EL (cell line): Measurements from ENCODE around the gene CLIP4.
"Not testable (repeated sequence)": the region's sequence is repeated elsewhere in the genome, so short reads cannot be mapped to it uniquely, and the experiment has no call there.

Experiments
- DNase-seq: peaks from one replicate; pipeline ENCODE4 v3.0.0-alpha.2; 2016

The CLIP4 gene

DNA sequence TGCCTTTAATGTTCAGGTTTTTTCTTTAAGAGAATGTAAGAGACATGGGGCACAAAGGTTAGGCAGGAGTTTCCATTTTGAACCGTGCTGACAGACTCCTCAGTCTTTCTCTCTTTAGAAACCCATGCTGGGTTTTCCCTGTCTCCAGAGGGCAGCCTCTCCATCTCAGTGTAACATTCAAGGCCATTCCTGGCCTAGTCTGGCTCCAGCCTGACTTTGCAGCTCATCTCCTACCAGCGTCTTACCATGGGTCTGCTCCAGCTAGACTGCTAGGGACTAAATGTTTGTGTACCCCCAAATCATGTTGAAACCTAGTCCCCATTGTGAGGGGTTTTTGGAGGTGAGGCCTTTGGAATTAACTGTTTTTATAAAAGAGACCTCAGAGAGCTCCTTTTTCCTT, 9.8 kb upstream of the CLIP4 start:
- DNase-seq, result no peak

DNA sequence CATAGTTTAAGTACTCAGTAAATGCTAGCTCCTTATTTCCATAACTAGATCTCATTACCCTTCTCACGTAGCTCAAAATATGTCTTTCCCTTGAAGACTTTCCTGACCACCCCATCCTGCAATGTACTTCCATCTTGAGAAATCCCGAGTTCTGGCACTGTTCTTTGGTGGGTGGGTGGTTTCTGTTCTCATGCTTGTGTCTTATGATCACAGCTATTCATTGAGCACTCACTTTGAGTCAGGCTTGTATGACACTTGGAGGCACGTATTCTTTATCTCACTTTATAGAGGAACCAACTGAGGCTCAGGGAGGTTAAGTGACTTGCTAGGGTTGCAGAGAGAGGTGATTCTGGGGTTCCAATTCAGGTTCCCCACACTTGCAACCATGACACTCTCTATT, 9.0 kb upstream of the CLIP4 start:
- no peak for DNase-seq

DNA sequence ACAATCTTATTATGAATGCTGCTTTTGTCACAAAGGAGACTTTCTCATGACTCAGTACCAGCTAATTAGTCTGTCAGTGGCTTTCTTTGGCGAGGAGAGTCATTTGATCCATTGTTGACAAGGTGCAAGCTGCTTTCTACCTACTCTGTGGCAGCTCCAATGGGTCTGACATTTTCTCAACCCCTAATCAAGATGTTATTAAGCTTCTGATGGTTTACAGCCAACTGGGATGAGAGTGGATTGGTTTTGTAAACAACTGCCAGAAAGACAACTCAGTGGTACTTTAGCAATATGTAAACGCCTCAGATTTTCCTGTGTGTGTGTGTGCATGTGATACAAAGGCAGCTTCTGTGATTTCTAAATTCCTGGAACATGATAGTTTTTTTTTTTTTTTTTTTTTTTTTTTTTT, 8.2 kb upstream of the CLIP4 start:
- DNase-seq, result no peak

DNA sequence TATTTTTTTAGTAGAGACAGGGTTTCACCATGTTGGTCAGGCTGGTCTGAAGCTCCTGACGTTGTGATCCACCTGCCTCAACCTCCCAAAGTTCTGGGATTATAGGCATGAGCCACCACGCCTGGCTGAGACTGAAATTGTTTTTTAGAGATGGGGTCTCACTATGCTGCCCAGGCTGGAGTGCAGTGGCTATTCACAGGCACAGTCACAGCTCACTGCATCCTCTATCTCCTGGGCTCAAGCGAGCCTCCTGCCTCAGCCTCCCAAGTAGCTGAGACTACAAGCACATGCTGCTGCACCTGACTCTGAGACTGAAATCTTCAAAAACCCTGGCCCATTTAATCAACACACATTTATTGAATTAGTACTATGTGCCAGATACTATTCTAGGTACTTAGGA, 7.7 kb upstream of the CLIP4 start:
- not testable (repeated sequence) for DNase-seq

DNA sequence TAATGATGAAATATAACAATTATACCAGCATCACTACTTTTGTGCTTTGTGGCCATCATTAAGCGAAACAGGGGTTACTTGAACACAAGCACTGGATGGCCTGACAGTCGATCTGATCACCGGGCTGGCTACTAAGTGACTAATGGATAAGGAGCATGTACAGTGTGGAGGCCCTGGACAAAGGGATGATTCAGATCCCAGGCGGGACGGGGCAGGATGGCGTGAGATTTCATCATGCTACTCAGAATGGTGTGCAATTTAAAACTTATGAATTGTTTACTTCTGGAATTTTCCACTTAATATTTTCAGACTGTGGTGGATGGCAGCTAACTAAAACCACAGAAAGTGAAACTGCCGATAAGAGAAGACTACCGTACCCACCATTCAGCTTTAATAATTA, 7.0 kb upstream of the CLIP4 start:
- peak; percentile 95 for DNase-seq

DNA sequence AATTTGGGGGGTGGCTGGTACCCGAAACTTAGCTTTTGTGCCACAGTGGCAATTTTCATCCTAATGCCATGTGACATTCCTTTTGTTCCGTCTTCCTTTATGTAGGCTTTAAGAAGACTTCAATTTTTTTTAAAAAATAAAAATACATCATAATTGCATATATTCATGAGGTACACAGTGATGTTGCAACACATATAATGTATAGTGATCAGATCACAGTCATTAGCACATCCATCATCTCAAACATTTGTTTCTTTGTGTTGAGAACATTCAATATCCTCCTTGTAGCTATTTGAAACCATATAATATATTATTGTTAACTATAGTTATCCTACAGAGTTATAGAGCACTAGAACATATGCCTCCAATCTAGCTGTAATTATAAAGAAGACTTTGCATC, 6.0 kb upstream of the CLIP4 start:
- no peak for DNase-seq

DNA sequence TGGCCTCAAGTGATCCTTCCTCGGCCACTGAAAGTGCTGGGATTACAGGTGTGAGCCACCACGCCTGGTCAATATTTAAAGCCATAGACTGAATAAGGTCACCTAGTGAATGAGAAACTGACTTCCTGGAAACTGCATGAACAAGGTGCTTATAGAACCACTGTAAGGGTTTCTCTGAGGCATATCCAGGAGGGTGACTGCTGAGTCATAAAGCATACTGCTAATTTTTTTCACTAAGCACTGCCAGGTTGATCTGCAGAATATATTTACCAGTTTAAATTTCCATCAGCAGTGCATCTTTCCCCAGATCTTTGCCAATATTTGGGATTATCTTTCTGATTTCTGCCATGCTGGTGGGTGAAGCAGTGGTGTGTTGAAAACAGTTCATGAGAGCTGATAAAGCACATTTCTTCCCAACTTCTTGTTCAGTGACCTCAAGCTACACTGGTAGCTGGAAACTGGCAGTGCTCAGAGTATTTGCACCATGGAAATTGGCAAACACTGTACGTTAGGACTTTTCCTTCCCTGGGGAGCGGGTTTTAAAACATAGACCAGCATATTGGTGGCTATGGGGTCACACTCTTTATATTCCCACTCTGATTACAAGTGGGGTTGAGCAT, 4.2 kb upstream of the CLIP4 start:
- DNase-seq, result no peak

DNA sequence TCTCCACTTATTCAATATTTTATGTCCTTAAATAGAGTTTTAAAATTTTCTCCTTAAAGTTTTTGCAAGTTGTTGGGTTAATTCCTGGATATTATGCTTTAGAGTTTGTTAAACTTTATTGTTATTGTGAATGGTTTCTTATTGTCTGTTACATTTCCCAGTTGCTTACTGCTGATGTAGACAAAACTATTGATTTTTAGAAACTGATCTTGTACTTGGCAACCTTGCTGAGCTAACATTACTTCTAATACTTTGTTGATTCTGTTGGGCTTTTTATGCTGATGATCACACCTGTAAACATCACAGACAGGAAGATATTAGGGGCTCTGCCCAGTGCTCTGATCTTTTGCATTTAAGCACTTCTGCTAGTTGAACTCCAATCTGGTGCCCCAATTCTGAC, 2.8 kb upstream of the CLIP4 start:
- DNase-seq, result no peak

DNA sequence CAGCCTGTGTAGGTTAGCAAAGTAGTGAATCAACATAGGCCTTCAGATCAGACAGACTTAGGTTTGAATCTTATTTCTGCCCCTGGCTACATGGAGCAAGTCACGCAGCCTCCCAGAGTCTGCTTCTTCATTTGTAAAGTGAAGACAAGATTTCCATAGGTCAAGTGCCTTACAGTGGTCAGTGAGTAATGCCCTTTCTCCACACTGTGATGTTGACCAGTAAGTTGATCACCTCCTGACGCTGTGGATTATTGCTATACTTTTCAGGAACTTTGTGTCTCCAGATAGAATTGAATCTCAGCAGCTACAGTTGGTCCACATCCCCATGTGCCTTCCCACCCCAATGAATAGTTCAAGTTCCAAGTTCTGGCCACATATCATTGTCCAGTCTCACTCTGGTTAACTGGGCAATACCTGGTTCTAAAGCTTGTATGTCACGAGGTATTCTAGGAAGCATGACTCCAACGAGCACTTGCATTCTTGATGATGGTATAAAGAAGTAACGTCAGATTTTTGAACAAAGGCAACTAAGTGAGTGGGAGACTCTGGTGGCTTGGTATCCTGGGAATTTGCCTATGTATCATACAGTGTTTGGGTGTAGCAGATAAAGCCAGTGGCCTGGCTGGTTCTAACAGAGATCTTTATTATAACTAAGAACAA, 2.1 kb upstream of the CLIP4 start:
- DNase-seq, result peak; percentile 53

DNA sequence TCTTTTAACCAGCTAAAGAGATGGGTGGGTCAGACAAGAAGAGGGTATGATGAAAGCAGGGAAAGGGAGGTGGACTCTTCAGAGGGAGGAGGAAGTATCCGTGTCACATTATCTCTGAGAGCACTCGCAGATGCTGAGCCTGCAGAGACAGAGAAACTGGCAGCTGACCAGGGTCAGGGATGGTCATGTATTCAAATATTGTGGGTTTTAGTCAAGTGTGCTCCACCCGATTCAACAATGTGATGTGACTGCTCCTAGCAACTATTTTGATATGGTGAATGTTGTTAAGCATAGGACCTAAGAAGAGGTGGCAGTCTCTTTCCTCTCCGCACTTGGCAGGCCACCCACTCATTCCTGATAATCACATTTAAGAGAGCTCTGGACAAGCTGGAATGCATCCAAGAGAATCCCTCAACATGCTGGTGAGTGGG, 1.3 kb upstream of the CLIP4 start:
- DNase-seq, result peak; percentile 87

DNA sequence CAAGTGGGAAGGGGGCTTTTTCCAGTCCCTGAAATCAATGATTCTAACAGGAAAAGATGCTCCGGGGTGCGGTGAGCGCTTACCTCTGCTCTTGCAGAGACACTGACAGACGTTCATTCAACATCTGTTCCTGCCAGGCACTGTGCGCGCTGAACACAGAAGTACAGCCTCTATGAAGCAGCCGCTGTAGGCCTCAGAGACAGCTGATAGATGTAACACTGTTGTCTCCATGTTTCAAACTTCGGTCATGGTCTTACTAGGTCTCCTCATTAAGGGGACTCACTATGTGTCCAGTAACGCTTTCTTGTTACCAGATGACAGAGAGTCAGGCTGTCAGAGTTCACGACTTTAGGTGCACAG, 649 bp upstream of the CLIP4 start:
- no peak for DNase-seq

DNA sequence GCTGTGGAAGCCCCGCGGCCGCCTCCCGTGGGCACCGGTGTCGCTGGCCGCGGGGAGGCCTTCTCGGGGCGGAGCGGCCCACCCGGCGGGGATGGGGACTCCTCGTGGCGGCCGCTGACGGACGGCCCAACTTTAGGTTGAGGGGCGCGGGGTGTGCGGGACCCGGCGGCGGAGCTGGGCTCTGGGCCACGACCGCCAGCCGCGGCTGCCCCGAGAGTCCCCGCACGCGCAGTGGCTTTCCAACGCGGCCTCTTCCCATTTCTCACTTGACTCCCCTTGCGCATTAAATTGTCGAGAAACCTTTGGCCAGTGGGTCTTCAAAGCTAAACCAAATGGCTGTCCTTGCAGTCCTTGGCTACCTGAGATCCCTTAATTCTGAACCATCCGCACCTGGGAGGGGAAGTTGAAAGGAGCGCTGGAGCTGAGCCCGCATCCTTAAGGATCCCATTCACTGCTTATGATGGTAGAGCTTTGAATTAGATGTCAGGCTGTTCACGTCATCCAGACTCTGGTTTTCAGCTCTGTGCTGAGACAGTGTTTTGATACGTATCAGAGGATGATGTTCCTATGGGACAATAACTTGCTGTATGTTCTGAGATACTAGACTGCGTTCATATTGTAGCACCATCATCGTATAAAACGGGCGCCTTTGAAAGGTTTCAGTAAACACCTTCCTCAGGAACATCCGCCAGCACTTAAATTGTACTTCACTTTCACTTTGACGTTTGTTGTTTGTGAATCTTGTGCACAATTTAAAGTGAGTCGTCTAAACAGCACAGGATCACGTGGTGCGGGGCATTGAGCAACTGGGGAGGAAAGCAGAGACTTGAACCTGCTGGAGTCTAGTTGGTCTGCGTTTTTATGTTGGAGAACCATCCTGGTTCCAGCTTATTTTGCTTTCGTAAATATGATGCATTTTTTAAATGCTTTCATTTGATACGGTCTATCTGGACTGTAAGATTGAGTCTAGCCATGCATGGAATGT, 874 bp downstream of the CLIP4 start:
- DNase-seq, result peak; percentile 80

DNA sequence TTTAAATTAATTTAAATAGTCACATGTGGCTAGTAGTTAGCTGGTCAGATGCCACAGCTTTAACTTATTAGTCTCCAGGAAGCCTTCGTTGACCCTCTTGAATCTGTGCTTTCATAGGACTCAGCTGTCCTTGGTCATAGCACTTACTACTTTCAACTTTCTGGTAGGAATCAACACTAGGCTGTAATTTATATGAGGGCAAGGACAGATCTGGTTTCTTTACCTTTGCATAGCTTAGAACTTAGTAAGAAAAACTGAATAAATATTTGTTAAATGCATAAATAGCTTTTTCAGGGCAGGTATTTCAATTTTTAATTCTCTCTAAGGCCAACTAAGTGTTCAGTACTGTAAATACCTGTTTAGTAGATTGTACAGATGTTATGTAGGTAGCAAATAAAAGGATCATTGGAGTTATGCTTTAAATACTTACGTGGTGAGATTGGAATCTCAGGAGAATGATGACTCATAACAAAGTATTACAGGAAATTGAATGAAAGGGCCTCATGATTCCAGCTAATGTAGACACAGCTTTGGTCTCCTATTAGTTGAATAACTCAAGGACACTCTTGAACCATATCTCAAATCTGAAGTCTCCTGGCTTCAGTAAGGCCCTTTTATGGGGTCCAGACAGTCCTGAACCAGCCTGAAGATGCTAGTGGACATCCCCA, 2.6 kb downstream of the CLIP4 start:
- peak; percentile 79 for DNase-seq

DNA sequence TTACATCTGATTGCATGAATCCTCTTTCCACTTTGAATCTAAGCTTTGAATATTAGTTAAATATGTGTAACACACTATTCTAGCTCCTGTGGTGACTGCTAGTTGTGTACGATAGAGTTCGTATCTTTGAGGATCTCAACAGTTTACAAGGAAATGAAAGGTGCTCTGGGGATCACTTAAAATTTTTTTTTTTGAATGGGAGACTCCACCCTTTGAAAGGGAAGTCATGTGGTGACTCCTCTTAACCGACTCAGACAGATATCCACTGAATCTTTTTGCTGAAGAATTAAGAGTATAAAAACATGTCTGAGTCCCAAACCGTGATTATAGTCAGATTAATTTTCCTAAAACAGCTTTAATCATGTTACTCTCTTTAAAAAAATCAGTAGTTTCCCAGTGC, 4.0 kb downstream of the CLIP4 start:
- no peak for DNase-seq

DNA sequence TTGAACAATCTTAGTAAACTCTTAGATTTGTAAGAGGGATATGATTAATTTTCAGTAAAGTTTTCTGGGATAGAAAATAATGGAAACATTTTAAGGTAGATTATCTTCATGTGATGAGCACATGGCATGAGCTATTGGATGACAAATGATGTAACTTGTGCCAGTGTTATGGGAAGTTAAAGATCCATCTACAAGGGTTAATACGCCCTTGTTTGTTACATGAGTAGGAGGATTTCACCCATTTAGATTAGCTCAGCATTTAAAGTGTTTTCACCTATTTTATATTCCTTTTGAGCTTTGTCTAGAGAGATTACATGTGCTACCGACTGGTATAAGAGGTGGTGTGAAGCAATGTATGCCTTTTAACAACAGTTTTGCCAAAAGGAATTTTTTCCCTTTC, 5.6 kb downstream of the CLIP4 start:
- no peak for DNase-seq

DNA sequence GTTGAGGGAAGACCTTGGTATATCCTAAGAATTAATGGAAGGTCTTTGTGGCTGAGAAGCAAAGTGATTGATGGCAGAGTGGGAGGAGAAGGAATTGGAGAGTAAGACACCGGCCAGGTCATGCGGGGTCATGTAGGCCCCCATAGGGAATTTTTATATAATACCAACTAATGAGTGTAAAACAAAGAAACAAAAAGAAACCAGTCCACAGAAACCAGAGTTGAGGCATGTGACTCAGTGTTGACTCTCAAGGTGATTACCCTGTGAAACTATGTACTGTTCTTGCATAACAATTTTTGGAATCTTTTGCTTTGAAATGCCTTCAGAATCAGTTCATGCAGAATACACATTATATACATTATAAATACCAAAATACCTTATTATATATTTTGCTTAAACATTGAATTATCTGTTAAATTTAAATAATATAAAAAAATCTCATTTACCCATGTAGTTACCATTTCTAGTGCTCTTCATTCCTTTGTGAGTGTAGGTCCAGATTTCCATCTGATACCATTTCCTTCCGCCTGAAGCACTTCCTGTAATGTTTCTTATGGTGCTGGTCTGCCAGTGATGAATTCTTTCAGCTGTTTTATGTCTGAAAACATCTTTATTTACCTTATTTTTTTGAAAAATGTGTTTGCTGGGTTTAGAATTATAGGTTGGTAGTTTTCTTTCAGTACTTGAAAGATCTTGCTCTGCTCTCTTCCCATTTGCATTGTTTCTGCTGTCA, 8.6 kb downstream of the CLIP4 start:
- peak; percentile 87 for DNase-seq

DNA sequence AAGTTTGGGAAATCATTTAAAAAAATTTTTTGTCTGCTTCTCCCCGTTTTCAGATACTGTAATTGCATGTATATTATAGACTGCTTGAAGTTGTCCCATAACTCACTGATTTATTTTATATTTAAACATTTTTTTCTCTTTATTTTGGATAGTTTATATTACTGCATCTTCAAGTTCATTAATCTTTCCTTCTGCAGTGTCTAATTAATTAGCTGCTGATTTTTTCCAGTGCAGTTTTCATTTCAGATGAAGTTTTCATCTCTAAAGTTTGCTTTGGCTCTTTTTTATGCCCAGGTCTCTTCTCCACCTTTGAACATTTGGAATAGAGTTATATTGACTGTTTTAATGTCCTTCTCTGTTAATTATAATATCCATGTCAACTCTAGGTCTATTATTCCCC, 9.3 kb downstream of the CLIP4 start:
- DNase-seq, result no peak

DNA sequence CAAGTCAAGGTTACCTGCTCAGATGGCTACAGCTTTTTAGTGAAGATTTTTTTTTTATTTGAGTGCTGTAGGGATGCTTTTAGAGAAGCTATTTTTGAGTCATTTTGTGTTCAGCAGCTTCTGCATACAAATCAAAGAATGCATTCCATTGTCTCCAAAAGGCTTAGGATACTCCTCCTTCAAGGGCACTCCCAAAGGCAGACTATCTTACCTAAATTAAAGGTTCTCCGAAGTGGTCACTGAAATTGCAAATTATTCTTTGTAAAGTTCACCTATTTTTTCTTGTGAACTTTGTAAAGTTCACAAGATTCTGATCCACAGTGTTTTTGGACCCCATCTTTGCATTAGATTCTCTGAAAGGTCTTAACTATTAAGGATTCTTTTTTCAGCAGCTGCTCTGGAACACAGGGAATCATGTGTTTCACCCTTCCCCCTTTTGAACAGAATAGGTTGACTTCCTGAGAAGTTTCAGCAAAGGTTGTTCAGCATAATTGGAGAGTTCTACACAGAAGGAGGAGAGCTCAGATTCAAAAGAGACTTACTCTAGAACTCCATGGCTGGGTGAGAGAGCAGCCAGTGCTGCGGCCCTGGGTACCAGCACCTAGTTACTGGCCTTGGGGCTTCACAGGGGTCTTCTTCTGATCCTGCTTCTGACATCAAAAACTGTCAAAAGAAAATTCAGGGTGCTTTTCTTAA, 14.5 kb downstream of the CLIP4 start:
- peak; percentile 31 for DNase-seq

DNA sequence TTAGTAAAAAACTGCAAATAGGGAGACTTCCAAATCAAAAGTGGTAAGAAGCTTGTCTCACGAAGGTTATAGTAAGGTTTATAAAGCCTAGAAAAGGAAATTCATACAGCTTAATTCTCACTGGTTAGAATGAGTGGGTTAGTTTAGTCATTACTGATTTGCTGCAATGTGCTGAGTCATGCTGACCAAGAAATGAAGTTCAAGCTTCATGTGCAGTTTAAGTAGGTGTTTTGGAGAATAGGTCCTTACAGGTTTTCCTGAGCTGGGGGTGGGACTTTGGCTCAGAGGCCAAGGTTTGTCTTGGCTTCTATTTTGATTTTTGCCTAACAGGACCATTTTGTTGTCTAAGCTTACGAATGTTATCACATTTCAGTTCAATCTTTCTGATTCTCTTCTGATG, 15.1 kb downstream of the CLIP4 start:
- DNase-seq, result peak; percentile 76

DNA sequence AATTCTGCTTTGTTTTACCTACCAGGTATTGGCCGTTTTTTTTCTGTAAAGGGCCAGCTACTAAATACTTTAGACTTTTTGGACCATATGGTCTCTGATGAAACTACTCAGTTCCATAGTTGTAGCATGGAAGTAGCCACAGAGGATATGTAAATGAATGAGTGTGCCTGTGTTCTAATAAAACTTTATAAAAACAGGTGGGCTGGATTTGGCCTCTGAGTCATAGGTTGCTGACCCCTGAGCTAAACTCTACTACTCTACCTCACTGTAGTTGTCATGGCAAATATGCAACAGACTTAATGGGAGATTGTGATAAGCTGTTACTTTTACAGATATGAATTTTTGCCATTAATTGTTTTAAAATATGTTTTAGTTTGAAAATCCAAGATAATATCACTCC, 19.7 kb downstream of the CLIP4 start:
- DNase-seq, result no peak

DNA sequence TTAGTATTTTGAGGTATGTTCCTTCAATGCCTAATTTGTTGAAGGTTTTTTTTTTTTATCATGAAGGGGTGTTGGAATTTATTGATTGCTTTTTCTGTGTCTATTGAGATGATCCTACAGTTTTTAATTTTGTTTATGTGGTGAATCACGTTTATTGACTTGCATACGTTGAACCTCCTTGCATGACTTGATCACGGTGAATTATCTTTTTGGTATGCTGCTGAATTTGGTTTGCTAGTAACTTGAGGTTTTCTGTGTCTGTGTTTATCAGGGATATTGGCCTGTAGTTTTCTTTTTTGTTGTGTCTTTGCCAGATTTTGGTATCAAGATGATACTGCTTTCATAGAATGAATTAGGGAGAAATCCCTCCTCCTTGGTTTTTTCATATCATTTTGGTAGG, 23.9 kb downstream of the CLIP4 start:
- peak; percentile 77 for DNase-seq

DNA sequence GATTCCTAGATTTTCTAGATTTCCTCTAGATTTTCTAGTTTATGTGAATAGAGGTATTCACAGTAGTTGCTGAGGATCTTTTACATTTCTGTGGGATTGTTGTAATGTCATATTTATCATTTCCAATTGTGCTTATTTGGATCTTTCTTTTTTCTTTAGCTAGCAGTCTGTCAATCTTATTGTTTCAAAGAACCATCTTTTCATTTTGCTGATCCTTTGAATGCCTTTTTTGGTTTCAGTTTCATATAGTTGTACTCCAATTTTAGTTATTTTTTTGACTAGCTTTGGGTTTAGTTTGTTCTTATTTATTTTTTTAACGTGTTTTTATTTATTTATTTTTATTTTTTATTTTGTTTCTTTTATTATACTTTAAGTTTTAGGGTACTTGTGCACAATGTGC, 24.5 kb downstream of the CLIP4 start:
- no peak for DNase-seq
